Esophagus (tissue), 2 donors: ENCODE data around the gene ADCY9. TPM values are rescaled to one million over a fixed set of nuclear protein-coding genes. Genes with fewer than 3 reads are reported as not detected.

Experiments
- H3K27ac ChIP-seq, 2 donors: one replicate each; pipeline ENCODE4 v1.5.1; 2013; ENCODE audit warnings: low read depth in 2 of 2, mild to moderate bottlenecking in 2 of 2, inconsistent platforms in 1 of 2, low read length in 1 of 2, moderate library complexity in 1 of 2
- H3K27me3 ChIP-seq, 2 donors: one replicate each; pipeline ENCODE4 v1.6.1; 2013; ENCODE audit warnings: low read length in 2 of 2, control low read depth in 1 of 2, mild to moderate bottlenecking in 1 of 2; ENCODE audit not compliant: insufficient read depth in 2 of 2, control insufficient read depth in 1 of 2
- H3K36me3 ChIP-seq, 2 donors: one replicate each; pipeline ENCODE4 v1.6.1; 2013; ENCODE audit warnings: low read length in 1 of 2; ENCODE audit not compliant: control insufficient read depth in 2 of 2, insufficient read depth in 2 of 2
- H3K4me1 ChIP-seq, 2 donors: one replicate each; pipeline ENCODE4 v1.6.1; 2013; ENCODE audit warnings: low read length in 1 of 2; ENCODE audit not compliant: control insufficient read depth in 2 of 2, insufficient read depth in 2 of 2
- H3K4me3 ChIP-seq, 2 donors: one replicate each; pipeline ENCODE4 v1.5.1; 2013; ENCODE audit warnings: low read length in 2 of 2, mild to moderate bottlenecking in 2 of 2, low read depth in 1 of 2, moderate library complexity in 1 of 2
- H3K9me3 ChIP-seq, 2 donors: one replicate each; pipeline ENCODE4 v1.6.1; 2013; ENCODE audit warnings: mild to moderate bottlenecking in 2 of 2, low read depth in 1 of 2, low read length in 1 of 2, moderate library complexity in 1 of 2; ENCODE audit not compliant: control insufficient read depth in 2 of 2, insufficient read depth in 1 of 2
- WGBS, 2 donors: extraction: QIAGEN DNeasy Blood & Tissue Kit; methylation state at CpG; one replicate each; pipeline ENCODE4 v1.1.7; 2013; 5-methylcytosine and 5-hydroxymethylcytosine counted together
- polyA plus RNA-seq, 2 donors: library from polyadenylated mRNA; stranded (reverse); fragments of 200-250 nt; gene quantifications; one replicate each; pipeline ENCODE4 v1.2.3, GENCODE V29; 2013
- donor health status: healthy with polysubstance abuse.
- donor health status: Bipolar disorder and iron deficiency.

Gene ADCY9
- polyA plus RNA-seq, 2 donors, result 3.8 to 4.5 TPM

DNA sequence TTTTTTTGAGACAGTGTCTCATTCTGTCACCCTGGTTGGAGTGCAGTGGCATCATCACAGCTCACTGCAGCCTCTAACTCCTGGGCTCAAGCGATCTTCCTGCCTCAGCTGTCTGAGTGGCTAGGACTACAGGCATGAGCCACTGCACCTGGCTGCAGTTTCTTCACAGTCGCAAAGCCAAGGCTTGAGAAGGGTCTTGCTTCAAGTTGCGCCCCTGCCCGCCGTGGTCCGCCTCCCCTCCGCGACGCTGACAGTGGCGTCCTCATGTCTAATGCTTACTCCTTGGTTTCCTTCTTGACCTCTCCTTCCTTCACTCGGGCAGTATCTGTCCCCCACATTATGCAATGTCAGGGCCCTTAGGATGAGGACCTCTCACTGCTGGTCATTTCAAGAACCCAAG, 112.7 kb downstream of the ADCY9 start:
- 95 to 96% methylated on average over 10 to 11 of the region's 11 CpGs for WGBS, 2 donors
- Histone ChIP-seq H3K27me3 (no peaks in the 10 kb centered on the region), H3K9me3 (no peaks in the 10 kb centered on the region), H3K4me1 (peaks cover 3 to 8% of the 10 kb centered on the region in 2 donors), H3K4me3 (no peak overlapping the region), H3K27ac (no peak overlapping the region), H3K36me3 (no peaks in the 10 kb centered on the region)

- no peak overlapping the region for H3K27ac ChIP-seq
- WGBS, 2 donors, result 90 to 95% methylated on average over 19 of the region's 19 CpGs
- H3K27me3 ChIP-seq, result no peaks in the 10 kb centered on the region
- H3K36me3 ChIP-seq, result no peaks in the 10 kb centered on the region
- no peaks in the 10 kb centered on the region for H3K9me3 ChIP-seq
- H3K4me1 ChIP-seq, result peaks cover 3 to 8% of the 10 kb centered on the region in 2 donors
- no peak overlapping the region for H3K4me3 ChIP-seq
Observed at GRCh38 chr16:4003166-4003565, 113.1 kb downstream of the ADCY9 start.

- Histone ChIP-seq H3K9me3 (no peaks in the 10 kb centered on the region), H3K4me1 (peaks cover 3 to 8% of the 10 kb centered on the region in 2 donors)
- 86 to 88% methylated on average over 2 of the region's 2 CpGs for WGBS, 2 donors
Observed at GRCh38 chr16:4002121-4002520, 114.1 kb downstream of the ADCY9 start.

DNA sequence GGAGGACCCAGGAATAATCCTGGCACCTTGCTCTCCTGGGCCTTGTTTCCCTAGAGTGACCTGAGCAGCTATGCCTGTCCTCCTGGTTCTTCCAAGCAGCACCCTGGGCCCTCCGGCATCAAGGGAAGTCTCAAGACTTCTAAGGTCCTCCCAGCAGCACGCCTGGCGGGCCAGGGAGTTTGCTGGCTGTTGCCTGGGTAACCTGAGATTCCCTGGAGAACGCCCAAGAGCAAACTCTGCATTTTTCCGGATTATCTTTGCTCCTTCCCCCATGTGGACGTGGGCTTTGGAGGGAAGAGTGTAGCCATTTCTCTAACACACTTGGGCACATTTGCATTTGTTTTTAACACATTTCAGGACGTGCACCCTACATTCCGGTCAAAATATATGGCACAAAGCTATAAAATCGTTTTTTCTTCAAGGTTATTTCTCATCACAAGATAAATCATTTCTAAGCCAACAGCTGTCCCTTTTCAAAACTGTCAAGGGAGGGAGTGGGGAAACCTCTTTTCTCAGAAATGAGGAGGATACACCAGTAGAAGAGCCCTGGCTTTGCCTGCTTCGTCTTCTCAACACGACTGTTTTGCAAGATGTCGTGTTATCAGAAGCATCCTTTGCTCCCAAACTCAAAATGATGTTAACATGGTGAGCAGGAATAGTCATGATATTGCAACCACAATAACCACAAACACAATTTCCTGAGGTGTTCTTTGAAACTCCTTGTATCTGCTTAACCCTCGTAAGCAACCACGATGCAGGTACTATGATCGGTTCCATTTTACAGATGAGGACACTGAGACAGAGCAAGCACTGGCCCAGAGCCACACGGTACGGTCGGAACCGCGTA, 116.5 kb downstream of the ADCY9 start:
- Histone ChIP-seq H3K27me3 (no peaks in the 10 kb centered on the region), H3K27ac (peak overlapping the region; percentile 38 to 49), H3K4me3 (no peak overlapping the region), H3K9me3 (no peaks in the 10 kb centered on the region), H3K36me3 (no peaks in the 10 kb centered on the region), H3K4me1 (peaks cover 3 to 8% of the 10 kb centered on the region in 2 donors)
- WGBS, 2 donors, result 67 to 70% methylated on average over 20 of the region's 20 CpGs

More at GRCh38 chr16:4002121-4002520, 114.1 kb downstream of the ADCY9 start:
- H3K27ac ChIP-seq, result no peak overlapping the region
- no peaks in the 10 kb centered on the region for H3K36me3 ChIP-seq
- H3K4me3 ChIP-seq, result no peak overlapping the region
- H3K27me3 ChIP-seq, result no peaks in the 10 kb centered on the region

- H3K4me3 ChIP-seq, result no peak overlapping the region
- H3K36me3 ChIP-seq, result no peaks in the 10 kb centered on the region
- no peaks in the 10 kb centered on the region for H3K27me3 ChIP-seq
- peaks cover 3 to 8% of the 10 kb centered on the region in 2 donors for H3K4me1 ChIP-seq
- 60 to 68% methylated on average over 13 of the region's 13 CpGs for WGBS, 2 donors
- H3K9me3 ChIP-seq, result no peaks in the 10 kb centered on the region
- H3K27ac ChIP-seq, result peak overlapping the region; percentile 38 to 49
Observed at GRCh38 chr16:3998793-3999478, 117.3 kb downstream of the ADCY9 start.

- Histone ChIP-seq H3K27me3 (no peaks in the 10 kb centered on the region), H3K4me1 (peaks cover 3 to 8% of the 10 kb centered on the region in 2 donors), H3K9me3 (no peaks in the 10 kb centered on the region), H3K27ac (no peak overlapping the region), H3K4me3 (no peak overlapping the region), H3K36me3 (no peaks in the 10 kb centered on the region)
- 94 to 96% methylated on average over 15 of the region's 15 CpGs for WGBS, 2 donors
Observed at GRCh38 chr16:3997231-3997841, 118.9 kb downstream of the ADCY9 start.

GRCh38 chr16:3995001-3995400, 121.2 kb downstream of the ADCY9 start:
- Histone ChIP-seq H3K27ac (no peak overlapping the region), H3K9me3 (no peaks in the 10 kb centered on the region), H3K4me1 (peaks cover 3 to 4% of the 10 kb centered on the region in 2 donors), H3K4me3 (no peak overlapping the region), H3K27me3 (no peaks in the 10 kb centered on the region), H3K36me3 (no peaks in the 10 kb centered on the region)
- WGBS, 2 donors, result 37 to 39% methylated on average over 2 of the region's 2 CpGs

- H3K9me3 ChIP-seq, result no peaks in the 10 kb centered on the region
- H3K27ac ChIP-seq, result no peak overlapping the region
- H3K27me3 ChIP-seq, result no peaks in the 10 kb centered on the region
- no peak overlapping the region for H3K4me3 ChIP-seq
- WGBS, 2 donors, result 92 to 95% methylated on average over 36 of the region's 36 CpGs
- no peaks in the 10 kb centered on the region for H3K4me1 ChIP-seq
- no peaks in the 10 kb centered on the region for H3K36me3 ChIP-seq
Observed at GRCh38 chr16:3993052-3993785, 123.0 kb downstream of the ADCY9 start.
